Pancreas (tissue), 10 donors: Measurements from ENCODE around the gene HNRNPA1. TPM values are rescaled to one million over a fixed set of nuclear protein-coding genes. Genes with fewer than 3 reads are reported as not detected.
"Not testable (repeated sequence)": the region's sequence is repeated elsewhere in the genome, so short reads cannot be mapped to it uniquely, and the experiment has no call there.

Source experiments
- ATAC-seq, 4 donors: fragments of 200-7000 bp; cut with Tn5 transposase; one replicate each; pipeline versions ENCODE4 v1.8.0 to v1.9.1; 2020; ENCODE audit warnings: mild to moderate bottlenecking in 4 of 4, moderate library complexity in 4 of 4
- DNase-seq, 6 donors: peaks; one replicate each; pipeline ENCODE4 v3.0.0-alpha.2; 2020
- FAIRE-seq: peaks from 2 replicates; lab custom pipeline; 2012; peaks lifted over from hg19 to GRCh38; lab: Jason Lieb, UNC
- H3K27ac ChIP-seq, 4 donors: fragments of 200-600 bp; sonication (generic); 1 replicate in 3 of 4; 2 replicates in 1 of 4; pipeline versions ENCODE4 v1.5.0 to v1.8.0; 2020
- H3K27me3 ChIP-seq, 4 donors: fragments of 200-600 bp; one replicate each; pipeline ENCODE4 v1.8.0; 2021
- H3K36me3 ChIP-seq, 3 donors: fragments of 200-600 bp; sonication (generic) in 1 of 3; one replicate each; pipeline versions ENCODE4 v1.5.0 to v1.8.0; 2020 to 2021
- H3K4me1 ChIP-seq, 3 donors: fragments of 200-600 bp; one replicate each; pipeline ENCODE4 v1.8.0; 2021
- H3K4me3 ChIP-seq, 4 donors: fragments of 200-600 bp; sonication (generic) in 2 of 4; one replicate each; pipeline versions ENCODE4 v1.5.0 to v1.8.0; 2020 to 2021
- H3K9me3 ChIP-seq, 4 donors: fragments of 200-600 bp; one replicate each; pipeline ENCODE4 v1.8.0; 2021
- WGBS, 2 donors: extraction: QIAGEN DNeasy Blood & Tissue Kit; methylation state at CpG; one replicate each; pipeline ENCODE4 v1.1.7; 2013; 5-methylcytosine and 5-hydroxymethylcytosine counted together
- intact Hi-C, 3 donors: fragments of 100-400 bp; cut with DNase I; formaldehyde crosslinking; loops; one replicate each; pipeline versions ENCODE4 v1.11.1 to v1.14.2; 2022
- polyA plus RNA-seq, 2 donors: library from polyadenylated mRNA; stranded (reverse); fragments of 200-250 nt; gene quantifications; one replicate each; pipeline ENCODE4 v1.2.3, GENCODE V29; 2013
- total RNA-seq, 6 donors: library from RNA; stranded (reverse); fragmentation: NEBNext Ultra II Directional in 4 of 6; extraction: Animal tissue kit (Norgen Biotek cat#: 25700) in 4 of 6; gene quantifications; one replicate each; pipeline versions ENCODE4 v1.2.1 to v1.2.4, GENCODE V29; 2021 to 2023
- TF ChIP-seq, protein P1 (sequence below), 4 donors: fragments of 200-600 bp; sonication (generic) in 3 of 4; IDR thresholded peaks; one replicate each; pipeline versions ENCODE4 v1.5.0 to v1.8.0; 2021; ENCODE audit warnings: antibody characterized with exemption in 4 of 4
- donor health status: healthy with polysubstance abuse.
- donor health status: DM: no; HTN: no; CAD: no; lungs with moderate emphysema.
- donor health status: DM: no; HTN: no; CAD: no.
- donor health status: control.
- donor health status: control.
- donor health status: Bipolar disorder and iron deficiency.
- donor health status: DM: yes; HTN: yes; CAD: no.
- donor health status: DM: no; HTN: no; CAD: no.
- donor health status: DM: no; HTN: no; CAD: no.
- donor health status: DM: yes; HTN: yes; CAD: no.

HNRNPA1 gene
- total and polyA plus RNA-seq, 8 donors: 266 to 784 (median 527) TPM

DNA sequence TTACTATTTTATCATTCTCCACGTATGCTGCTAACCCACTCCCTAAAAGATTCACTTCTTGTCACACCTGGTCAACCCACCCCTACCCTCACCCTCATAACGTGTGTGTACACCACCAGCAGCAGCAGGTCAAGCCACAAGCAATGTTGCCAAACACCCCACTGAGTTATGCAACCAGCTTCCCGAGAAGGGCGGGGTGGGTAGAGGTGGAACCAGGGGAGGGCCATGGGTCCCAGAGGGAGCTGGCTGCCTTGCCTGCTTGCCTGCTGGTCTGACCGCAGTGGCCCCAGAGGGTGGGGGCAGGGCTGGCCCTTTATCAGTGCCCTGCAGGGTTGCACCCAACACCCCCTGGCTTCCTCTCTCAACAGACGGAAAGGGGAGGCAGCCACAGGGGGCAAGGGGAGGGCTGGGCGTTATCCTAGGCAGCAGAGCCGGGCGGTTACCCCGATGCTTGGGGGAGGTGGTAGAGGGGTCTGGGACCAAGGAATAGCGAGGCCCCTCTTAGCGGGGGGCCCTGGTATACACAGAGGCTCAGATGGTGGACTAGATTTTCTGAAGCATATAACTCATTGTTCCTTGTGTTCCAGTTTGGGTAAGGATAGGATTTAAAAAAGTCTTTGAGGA lies 23.8 kb downstream of the HNRNPA1 start:
- peak; percentile 67 to 84 (median 72) for DNase-seq
- Histone ChIP-seq H3K27ac (no peak overlapping the region), H3K27me3 (no peaks in the 10 kb centered on the region), H3K9me3 (no peaks in the 10 kb centered on the region), H3K36me3 (no peaks in the 10 kb centered on the region), H3K4me1 (peaks cover 0 to 6% (median 0%) of the 10 kb centered on the region in 3 donors), H3K4me3 (no peak overlapping the region)
- peak; percentile 78 to 86 (median 80) for ATAC-seq
- FAIRE-seq: no peak
- TF ChIP-seq, protein P1, sequence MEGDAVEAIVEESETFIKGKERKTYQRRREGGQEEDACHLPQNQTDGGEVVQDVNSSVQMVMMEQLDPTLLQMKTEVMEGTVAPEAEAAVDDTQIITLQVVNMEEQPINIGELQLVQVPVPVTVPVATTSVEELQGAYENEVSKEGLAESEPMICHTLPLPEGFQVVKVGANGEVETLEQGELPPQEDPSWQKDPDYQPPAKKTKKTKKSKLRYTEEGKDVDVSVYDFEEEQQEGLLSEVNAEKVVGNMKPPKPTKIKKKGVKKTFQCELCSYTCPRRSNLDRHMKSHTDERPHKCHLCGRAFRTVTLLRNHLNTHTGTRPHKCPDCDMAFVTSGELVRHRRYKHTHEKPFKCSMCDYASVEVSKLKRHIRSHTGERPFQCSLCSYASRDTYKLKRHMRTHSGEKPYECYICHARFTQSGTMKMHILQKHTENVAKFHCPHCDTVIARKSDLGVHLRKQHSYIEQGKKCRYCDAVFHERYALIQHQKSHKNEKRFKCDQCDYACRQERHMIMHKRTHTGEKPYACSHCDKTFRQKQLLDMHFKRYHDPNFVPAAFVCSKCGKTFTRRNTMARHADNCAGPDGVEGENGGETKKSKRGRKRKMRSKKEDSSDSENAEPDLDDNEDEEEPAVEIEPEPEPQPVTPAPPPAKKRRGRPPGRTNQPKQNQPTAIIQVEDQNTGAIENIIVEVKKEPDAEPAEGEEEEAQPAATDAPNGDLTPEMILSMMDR (IDR thresholded peaks at IDR 0.05): no peak
- 26 to 28% methylated on average over 12 of the region's 12 CpGs for WGBS, 2 donors
- intact Hi-C loops: loop anchor here in 1 of 3 donors (10.0 kb wide), 1 partner anchor 51 kb away; no protein-coding TSS in a partner anchor

GRCh38 chr12:54306925-54307741 lies 26.6 kb downstream of the HNRNPA1 start:
- TF ChIP-seq, protein P1 (IDR thresholded peaks at IDR 0.05): no peak
- H3K27me3 ChIP-seq: no peaks in the 10 kb centered on the region
- FAIRE-seq (no peak), DNase-seq (peak in 5 of 6 donors; percentile 58 to 78 (median 72)), ATAC-seq (peak in 3 of 4 donors; percentile 74 to 88 (median 74))
- no peak overlapping the region for H3K27ac ChIP-seq
- H3K36me3 ChIP-seq: no peaks in the 10 kb centered on the region
- H3K4me1 ChIP-seq: peaks cover 0 to 3% (median 0%) of the 10 kb centered on the region in 3 donors
- no peak overlapping the region for H3K4me3 ChIP-seq
- 67 to 68% methylated on average over 8 of the region's 8 CpGs for WGBS, 2 donors
- H3K9me3 ChIP-seq: no peaks in the 10 kb centered on the region
- intact Hi-C loops: loop anchor here in 1 of 3 donors (10.0 kb wide), 1 partner anchor 48 kb away; no protein-coding TSS in a partner anchor

DNA sequence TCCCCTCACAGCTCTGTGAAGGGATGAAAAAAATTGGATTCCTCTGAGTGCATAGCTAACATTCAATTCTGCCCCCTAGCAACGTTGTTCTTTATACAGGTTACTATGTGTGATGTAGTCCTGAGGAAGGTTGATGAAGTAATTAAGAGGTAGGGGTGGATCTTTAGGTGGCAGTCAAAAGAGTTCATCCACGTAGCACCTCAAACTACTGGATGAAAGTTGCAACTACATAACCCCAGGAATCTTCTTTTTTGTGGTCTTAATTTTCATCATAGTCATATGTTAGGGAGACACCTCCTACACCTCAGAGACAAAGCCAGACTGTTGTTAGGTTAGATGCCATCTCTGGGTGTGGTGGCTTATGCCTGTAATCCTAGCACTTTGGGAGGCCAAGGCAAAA lies 30.5 kb downstream of the HNRNPA1 start:
- no peak for DNase-seq
- Histone ChIP-seq H3K9me3 (no peaks in the 10 kb centered on the region), H3K36me3 (no peaks in the 10 kb centered on the region), H3K27me3 (no peaks in the 10 kb centered on the region), H3K4me1 (no peaks in the 10 kb centered on the region), H3K4me3 (no peak overlapping the region), H3K27ac (no peak overlapping the region)
- no peak for FAIRE-seq
- no peak for ATAC-seq
- TF ChIP-seq, protein P1 (IDR thresholded peaks at IDR 0.05): no peak
- intact Hi-C loops: no loop called here
- WGBS, 2 donors: 62 to 69% methylated on average over 2 of the region's 2 CpGs

DNA sequence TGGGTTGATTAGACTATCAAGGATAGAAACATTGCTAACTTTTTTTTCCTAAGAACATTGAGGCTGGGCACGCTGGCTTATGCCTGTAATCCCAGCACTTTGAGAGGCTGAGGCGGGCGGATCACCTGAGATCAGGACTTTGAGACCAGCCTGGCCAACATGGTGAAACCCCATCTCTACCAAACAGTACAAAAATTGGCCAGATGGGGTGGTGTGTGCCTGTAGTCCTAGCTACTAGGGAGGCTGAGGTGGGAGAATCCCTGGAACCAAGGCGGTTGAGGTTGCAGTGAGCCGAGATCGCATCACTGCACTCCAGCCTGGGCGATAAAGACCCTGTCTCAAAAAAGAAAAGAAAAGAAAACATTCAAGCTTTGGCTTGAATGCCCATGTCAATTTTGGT lies 31.8 kb downstream of the HNRNPA1 start:
- H3K27ac ChIP-seq, H3K27me3 ChIP-seq, FAIRE-seq, H3K9me3 ChIP-seq, DNase-seq, H3K4me1 ChIP-seq, intact Hi-C loops, H3K4me3 ChIP-seq, H3K36me3 ChIP-seq, ATAC-seq: not testable (repeated sequence)
- WGBS, 2 donors: 87 to 94% methylated on average over 7 of the region's 7 CpGs

- WGBS, 2 donors: 90 to 95% methylated on average over 5 of the region's 5 CpGs
- Histone ChIP-seq H3K27me3 (no peaks in the 10 kb centered on the region), H3K27ac (no peak overlapping the region), H3K4me3 (no peak overlapping the region), H3K9me3 (no peaks in the 10 kb centered on the region), H3K4me1 (no peaks in the 10 kb centered on the region), H3K36me3 (no peaks in the 10 kb centered on the region)
- TF ChIP-seq, protein P1 (IDR thresholded peaks at IDR 0.05): no peak
- ATAC-seq (no peak), FAIRE-seq (no peak), DNase-seq (no peak)
- intact Hi-C loops: no loop called here
Measured at GRCh38 chr12:54321363-54321762, 40.8 kb downstream of the HNRNPA1 start.
